NCI-H446 (cell line): Measurements from ENCODE around the gene LARP6.
"Not testable (repeated sequence)": the region's sequence is repeated elsewhere in the genome, so short reads cannot be mapped to it uniquely, and the experiment has no call there.

ENCODE experiments used
- DNase-seq, 2 experiments: peaks; one replicate each; lab custom pipeline; 2025; lab: John Stamatoyannopoulos, UW

Gene LARP6

DNA sequence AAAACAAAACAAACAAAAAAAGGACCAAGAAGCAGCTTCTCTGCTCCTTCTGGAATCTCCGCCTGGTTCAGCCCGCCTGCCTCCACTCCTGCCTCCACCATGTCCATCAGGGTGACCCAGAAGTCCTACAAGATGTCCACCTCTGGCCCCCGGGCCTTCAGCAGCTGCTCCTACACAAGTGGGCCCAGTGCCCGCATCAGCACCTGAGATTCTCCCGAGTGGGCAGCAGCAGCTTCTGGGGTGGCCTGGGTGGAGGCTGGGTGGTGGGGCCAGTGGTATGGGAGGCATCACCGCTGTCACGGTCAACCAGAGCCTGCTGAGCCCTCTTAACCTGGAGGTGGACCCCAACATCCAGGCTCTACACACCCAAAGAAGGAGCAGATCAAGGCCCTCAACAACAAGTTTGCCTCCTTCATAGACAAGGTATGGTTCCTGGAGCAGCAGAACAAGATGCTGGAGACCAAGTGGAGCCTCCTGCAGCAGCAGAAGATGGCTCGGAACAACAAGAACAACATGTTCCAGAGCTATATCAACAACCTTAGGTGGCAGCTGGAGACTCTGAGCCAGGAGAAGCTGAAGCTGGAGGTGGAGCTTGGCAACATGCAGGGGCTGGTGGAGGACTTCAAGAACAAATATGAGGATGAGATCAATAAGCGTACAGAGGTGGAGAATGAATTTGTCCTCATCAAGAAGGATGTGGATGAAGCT, 4.8 kb upstream of the LARP6 start:
- not testable (repeated sequence) for DNase-seq

DNA sequence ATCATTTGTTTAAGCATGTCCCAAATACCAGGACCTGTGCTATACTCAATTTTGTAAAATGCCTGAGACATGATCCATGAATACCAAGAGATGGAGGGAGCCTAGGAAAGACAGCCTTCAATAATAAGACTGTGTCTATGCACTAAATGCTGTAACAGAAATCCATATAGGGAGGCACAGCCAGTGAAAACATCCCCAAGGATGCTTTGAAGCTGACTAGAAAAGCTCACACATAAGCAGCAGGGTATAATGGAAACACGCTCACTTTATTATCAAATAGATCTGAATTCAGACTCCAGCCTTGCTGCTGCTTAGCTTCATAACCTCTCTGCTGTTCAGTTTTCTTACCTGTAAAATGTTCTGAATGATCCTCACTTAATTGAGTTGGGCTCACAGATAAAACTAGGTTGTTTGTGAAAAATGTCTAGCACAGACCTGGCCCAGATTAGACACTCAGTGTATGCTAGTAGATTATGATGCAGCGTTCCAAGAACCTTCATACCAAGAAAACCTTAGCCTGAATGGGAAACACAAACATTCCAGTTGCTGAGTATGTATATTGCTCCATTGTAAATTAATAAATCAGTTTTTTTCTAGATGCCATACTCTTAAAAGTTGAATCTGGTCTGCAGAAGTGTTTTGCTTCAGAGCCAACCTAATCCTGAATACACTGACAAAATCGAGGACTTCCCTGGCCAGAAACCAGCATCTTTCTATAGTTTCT, 3.8 kb upstream of the LARP6 start:
- DNase-seq = no peak

DNA sequence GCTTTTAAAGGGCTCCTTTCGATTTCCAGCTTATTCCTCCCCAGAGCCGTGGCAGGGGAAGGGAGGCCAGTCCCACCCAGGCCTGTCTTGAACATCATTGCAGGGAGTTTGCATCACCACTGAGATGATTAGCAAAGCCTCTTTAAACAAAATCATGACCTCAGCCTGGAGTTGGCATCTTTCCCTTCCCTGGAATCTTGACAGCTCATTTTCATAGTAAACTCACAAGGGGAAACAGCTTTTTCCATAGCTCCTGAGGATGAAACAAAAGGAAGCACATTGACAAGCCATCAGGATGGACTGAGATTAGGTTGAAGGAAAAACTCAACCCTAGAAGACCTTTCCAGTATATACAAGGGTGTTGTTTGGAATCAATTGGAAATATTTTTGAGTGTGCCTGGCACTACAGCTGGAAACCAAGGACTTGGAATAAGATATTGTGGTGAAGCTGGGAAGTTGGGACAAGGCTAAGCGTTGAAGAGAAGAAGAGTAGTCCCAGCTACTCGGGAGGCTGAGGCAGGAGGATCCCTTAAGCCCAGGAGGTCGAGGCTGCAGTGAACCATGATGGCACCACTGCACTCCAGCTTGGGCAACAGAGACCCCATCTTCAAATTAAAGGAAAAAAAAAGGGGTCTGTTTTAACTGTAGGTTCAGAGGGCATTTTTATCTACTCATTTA, 3.1 kb upstream of the LARP6 start:
- peak; percentile 9 to 18 for DNase-seq

DNA sequence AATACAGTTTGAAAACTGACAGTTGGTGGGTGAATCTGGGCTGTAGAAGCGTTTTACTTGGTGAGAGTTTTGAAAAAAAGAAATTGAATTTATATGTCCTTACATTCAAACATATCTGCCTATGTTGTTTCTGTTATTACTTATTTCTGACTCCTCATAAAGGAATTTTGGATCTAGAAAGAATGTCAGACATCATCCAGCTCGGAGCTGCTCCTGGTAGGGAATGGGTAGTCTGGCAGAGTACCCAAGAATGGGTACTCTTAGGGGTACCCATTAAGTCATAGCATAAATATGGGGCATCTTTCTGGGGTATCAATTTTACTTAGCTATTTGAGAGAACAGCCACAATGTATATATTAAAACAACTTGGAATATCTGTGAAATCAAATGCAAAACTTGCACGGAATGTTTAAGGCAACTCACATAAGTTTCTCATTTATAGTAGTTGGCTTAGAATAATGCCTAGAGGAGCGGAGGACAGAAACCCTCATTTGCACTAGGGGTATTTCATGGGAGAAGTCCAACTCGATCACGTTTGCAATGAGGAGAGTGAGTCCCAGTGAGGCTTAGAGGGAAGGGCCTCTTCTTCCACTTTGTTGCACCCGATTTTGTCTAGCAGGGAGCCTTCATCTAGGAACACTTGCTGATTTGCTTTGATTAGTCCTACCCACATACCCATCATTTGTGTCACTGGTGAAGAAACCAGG, 2.4 kb upstream of the LARP6 start:
- DNase-seq = no peak

DNA sequence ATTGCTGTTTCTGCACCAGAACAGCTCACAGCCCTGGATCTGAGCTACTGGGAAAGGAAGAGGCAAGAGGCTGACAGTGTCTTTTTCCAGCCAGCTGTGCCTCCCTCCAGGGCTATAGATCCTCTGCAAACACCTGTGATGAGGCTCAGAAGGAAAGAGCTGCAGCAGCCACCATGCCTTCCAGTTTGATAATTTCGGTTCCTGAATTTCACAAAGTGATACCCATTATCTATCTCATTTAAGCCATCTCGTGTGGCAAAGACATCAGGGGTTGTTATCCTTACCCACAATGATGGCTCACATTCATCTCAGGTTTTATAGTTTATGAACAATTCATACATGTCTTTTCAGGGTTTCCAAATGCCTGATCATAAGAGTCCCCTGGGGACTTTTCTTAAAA, 1.8 kb upstream of the LARP6 start:
- DNase-seq = no peak

DNA sequence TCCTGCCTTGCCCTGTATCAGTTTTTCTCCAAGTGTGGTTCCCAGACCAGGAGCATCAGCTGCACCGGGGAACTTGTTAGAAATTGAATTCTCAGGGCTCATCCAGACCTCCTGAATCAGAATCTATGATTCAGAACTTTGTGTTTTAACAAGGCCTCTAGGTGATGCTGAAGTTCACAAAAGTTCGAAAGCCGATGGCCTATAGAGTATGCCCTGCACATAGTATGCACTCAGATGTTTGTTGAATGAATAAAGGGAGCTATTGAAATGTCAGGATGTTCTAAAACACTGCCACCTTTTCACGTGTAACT, 664 bp upstream of the LARP6 start:
- DNase-seq = no peak

DNA sequence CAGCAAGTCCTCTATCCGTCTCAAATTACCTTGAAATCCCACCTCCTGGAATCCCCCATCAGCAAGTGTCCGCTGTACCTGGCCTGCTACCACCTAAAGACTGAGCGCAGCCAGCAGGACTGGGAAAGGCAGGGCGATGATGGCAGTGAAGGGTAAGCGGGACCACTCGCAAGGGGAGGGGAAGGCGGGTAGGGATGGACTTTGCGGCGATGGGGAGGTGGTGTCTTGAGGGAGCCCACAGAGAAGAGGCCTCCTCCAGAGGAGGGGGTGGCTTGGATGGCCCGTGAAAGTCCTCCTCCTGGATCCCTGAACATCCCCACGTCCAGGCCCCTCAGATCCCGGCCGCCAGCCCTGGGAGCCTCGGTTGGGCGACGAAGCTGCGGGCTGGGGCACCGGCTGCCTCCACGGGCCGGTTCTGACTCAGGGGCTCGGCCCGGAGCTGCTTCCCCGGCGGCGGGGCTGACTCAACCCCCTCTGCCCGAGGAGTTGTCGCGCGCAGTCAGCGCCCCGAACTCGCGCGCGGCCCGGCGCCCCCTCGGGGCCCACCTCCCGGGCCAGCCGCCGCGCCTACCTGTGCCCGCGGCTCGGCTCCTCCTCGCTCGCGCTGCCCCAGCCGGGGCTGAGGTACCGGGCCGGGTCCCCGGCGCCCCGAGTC, 512 bp downstream of the LARP6 start:
- DNase-seq = no peak

DNA sequence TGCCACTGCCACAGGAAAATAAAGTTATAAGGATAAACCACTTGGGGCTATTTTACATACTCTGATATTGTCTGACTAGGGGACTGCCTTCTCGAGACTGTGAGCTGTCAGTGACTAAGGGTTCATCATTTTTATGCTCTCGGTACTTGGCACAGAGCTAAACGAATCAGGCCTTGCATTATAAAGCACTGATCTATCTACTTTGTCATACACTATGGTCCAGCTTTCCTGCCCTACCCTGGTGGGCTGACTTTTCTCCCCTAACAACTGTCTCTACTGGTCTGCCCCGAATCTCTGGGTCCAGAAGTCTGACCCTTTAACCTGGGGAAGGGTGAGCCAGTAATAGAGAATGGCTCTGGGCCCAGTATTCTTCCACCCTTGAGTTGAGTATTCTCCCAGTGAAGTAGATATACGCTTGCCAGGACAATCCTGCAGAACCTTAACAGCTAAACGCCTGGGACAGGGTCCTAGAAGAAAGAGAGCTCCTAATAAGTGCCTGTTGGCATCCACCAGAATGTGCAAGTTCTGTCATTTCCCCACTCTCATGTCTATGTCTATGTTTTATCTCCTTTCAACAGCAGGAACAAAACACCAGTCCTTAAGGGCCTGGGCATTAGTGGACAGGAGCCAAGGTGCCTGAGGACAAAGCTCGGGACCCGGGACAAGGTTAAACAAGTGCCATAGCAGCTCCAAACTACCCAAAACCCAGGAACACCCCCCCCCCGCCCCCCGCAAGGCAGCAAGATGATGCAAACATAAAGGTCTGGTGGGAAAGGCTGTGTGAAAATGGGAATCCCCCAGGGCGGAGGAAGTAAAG, 1.2 kb downstream of the LARP6 start:
- DNase-seq = no peak

DNA sequence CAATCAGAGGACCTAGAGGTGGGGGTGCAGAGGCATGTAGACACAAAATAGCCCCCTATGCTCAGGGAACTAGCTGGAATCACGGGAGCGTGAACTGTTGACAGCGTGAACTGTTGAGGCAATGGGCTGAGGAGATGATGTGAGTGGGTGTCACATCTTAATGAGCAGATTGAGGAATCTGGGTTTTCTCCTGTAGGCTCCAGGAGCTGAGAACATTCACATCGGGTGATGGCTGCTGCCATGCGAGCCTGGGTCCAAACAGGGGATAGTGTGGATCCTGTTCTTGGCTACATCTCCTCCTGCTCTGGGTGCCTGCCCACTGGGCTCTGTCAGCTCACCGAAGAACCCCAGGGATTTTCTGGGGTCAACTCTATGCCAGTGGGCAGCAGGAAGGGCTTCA, 2.1 kb downstream of the LARP6 start:
- no peak for DNase-seq

DNA sequence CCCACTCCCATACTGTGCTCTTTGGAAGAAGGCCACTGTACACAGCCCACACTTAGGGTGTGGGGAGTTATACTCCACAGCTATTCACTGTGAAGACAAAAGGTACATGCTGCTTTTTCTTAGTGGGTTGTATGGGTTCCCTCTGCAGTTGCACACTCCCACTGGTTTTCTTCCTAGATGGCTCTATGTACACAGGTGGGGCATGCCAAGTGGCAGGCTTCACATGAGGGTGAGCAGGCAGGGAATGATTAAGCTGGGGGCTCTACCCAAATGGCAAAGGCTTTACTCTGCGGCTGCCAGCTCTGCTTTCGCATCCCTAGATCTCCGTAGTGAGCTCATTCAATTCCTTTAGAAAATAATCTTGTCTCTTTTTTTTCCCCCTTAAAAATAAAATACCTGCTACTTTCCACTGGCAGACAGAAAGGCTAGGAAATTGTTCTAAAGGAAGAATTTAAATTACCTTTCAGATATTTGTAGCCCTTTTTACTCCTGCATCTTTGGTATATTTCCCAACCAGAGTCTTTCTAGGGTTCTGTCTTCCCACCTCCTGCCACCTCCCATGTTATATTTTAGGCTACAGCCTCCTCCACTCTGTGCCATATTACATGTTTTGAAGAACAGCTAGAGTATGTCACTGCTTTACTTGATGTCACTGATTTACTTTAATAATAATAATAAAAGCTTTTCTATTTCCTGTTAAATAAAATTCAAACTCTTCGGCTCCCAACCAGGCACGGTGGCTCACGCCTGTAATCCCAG, 8.2 kb downstream of the LARP6 start:
- no peak for DNase-seq

DNA sequence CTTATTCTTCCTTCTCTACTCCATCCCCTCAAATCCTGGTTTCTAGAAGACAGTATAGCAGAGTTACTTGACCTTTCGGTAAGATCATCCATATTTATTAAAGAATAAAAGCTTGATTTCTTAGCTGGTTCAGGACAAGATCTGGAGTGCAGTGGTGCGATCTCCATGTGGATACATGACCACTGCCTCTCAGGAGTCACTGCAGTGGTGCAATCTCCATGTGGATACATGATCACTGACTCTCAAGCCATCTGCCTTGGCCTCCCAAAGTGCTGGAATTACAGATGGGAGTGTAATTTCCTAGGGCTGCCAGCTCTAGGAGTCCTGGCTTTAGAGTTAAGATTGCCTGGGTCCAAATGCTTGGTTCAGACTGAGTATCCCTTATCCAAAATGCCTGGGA, 16.5 kb downstream of the LARP6 start:
- DNase-seq = no peak

DNA sequence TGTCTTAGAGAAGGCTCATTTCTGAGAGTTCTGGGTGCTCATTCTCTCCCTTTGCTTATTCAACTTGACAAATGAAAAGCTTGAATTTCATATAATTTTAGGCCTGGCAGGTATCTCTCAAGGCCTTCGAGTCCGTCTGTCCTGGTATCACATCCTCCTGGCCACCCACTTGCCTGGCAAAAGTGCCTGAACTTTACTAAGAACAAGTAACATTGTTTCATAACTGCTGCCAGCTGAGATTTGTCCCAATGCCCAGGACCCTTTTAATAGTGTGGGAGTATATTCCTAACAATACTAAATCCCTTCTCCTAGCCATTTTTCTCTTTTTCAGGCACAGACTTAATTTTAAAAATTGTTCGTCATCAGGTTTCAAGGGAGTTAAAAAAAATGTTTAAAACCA, 18.1 kb downstream of the LARP6 start:
- no peak for DNase-seq

DNA sequence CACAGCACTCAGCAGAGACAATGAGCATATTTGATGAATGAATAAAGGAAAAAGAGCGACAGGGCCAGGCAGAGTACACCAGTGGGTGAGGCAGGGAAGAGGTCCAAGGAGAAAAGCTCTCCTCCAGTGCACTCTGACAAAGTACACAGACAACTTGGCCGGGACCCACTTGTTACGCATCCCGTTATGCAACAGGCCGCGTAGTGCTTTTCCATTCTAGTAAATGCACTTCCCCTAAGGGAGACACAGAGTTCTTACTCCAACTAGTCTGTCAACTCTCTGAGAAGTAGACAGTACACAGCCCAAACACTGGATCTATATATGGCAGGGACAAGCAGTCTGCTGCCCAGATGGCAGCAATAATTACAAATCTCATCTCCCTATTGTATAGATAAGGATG, 18.5 kb downstream of the LARP6 start:
- no peak for DNase-seq

DNA sequence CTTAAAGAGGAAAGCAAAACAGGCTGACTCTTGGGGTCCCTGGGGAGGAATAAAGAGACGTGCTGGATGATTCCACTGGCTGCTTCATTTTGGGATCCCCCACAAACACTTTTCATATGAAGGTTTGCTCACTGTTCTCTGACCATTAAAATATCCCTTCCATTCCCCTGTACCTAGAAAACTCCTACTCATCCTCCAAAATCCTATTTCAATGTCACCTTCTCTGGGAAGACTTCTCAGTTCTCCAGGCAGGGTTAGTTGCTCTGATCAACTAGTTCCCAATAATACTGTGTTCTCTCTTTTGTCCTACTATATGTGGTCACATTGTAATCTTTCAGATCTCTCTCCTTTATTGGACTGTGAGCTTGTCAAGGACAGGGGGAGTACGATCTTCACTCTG, 19.0 kb downstream of the LARP6 start:
- DNase-seq = no peak

DNA sequence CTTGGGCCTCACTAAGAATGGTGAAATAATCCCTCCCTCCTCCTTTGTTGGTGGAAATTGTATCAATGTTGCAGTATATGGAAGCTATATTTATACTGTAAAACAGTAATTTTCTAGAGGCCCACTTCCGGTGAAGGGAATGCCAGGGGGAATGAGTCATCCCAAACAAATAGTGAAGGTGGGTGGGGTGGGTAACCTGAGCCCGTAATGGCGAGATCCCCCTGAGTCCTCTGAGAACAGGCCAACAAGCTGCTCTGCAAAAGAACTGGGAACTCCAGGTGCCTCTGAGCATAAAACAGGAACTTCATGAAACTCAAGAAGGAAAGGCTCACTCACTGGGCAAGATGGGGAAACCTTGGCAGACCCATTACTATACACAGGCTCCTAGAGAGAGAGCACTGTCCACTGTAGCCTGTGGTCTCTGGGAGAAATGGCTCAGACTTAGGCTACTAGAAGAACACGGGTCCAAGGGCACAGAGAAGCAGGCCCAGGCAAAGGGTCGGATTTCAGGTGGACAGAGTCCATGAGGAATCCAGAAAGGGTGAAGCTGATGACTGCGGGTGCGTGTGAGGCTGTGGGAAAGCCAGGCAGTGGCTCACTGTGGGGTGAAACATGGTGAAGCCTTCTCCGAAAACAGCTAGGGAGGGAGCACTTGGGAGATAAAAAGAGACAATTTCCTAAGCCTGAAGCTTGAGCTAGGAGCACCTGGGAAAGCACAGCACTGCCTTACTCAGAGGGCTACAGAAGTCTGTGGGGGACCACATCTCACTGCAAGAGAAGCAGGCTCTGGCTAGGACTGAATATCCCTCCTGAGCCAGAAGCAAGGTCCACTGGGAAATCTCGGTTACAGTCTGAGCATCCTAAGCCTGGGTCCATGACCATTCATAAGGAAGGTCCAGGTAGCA, 19.8 kb downstream of the LARP6 start:
- DNase-seq = no peak

DNA sequence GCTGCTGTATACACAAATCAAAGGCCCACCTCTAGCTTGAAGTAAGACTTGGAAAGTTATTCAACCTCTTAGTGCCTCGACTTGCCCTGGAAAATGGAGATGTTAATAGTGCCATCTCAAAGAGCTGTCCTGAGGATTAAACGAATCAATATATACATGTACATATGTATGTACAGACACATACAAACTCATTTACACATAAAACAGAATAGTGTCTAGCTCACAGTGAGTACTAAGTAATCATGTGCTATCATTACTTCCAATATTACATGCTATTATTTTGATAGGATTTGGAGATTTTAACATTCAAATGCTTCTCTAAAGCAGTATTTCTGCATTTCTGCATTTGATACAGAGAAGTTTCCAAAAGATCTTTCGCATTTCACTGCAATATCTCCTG, 20.5 kb downstream of the LARP6 start:
- no peak for DNase-seq

DNA sequence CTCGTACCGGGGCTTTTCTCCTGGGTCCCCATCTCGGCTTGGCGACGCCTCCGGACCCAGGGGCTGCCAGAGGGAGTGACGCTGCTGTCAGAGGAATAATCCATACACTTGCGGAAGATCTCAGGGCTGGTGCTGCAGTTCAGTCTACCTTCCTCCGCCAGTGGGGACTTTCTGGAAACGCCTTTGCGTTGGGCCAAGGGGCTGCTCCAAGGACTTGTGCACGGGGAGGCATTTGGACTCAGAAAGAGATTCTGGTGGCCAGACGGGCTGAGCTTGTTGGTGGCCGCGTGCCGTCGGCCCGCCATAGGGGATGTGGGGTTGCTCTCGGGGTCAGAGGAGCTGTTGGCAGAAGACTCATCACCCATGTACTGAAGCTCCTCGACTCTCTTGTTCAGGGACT, 21.8 kb downstream of the LARP6 start:
- DNase-seq = no peak

DNA sequence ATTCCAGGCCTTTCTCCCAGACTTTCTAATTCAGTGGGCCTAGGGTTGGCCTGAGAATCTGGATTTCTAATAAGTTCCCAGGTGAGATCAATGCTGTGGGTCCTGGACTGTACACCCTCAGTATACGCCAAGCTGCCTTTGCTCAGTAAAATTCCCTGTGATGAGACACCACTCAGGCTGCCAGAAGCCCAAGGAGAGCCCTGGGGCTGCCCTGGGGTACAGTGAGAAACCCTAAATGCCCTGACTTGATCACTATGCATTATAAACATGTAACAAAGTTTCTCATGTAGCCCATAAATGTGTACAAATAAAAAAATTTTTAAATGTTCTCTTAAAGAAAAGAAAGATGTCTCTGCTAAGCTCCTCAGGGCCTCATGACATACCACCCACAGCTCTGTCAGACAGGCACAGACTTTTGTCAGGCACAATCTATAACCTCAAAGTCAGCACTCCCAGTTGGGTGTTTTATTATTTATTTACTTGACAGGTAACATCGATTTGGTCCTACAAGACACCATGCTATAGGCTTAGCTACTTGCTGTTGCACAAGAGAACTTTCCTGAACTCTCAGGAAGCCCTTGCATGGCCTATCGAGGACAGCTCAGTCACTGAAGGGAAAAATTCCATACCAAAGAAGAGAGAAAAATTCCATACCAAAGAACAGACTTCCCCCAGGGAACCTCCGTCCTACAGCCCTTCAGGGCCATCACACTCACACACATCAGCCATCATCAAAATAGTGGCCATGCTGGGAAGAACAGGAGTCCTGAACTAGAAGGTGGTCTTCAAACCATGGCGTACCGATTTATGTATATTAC, 22.7 kb downstream of the LARP6 start:
- DNase-seq = no peak

DNA sequence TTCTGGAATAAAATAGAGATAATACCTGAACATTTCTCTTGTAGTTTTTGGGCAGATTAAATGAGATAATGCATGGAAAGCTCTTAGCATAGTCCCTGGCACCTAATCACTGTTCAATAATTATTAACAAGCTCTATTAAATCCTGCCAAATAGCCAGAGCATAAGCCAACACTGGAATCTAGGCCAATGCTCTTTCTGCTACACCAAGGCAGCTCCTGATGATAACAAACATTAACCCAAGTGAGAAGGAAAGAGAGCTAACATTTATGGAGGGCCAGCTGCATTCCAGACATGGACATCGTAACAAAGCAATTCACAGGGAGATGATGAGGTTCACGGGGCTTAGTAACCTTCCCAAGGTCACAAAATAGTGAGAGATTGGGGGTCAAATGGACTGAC, 23.3 kb downstream of the LARP6 start:
- no peak for DNase-seq
